Activated gamma-delta T cell (primary cell): ENCODE measurements around the gene MYO1F.
"Not testable (repeated sequence)": the region's sequence is repeated elsewhere in the genome, so short reads cannot be mapped to it uniquely, and the experiment has no call there.

Source experiments
- DNase-seq: peaks from one replicate; lab custom pipeline; 2025; lab: John Stamatoyannopoulos, UW

Gene MYO1F

DNA sequence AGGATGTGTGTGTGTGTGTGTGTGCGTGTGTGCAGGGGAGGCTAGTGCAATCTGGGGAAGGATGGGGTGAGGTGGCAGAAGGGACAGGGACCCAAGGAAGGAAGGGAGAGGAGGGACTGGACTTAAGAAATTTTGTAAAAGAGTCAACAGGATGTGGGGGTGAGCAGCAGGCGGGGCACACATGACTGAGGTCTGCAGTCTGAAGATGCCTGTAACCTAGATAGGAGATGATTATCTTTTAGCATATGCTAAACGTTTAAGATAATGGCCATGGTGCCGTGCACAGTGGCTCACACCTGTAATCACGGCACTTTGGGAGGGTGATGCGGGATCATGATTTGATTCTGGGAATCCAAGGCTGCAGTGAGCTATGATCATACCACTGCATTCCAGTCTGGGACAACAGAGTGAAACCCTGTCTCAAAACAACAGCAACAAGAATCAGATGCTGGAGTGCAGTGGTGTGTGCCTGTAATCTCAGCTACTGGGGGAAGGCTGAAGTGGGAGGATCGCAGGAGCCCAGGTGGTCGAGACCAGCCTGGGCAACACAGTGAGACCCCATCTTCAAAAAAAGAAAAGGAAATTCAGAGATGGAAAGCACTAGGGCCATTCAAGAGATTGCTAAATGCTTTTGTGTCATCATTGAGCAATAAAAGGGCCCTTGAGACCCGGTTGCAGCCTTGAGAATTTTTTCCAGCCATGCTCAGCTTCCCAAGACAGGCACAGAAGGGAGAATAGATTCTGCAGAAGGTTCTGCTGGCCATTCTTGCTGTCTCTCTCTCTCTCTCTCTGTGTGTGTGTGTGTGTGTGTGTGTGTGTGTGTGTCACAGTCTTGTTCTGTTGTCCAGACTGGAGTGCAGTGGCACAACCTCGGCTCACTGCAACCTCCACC is 59.4 kb downstream of the MYO1F start:
- no peak for DNase-seq

DNA sequence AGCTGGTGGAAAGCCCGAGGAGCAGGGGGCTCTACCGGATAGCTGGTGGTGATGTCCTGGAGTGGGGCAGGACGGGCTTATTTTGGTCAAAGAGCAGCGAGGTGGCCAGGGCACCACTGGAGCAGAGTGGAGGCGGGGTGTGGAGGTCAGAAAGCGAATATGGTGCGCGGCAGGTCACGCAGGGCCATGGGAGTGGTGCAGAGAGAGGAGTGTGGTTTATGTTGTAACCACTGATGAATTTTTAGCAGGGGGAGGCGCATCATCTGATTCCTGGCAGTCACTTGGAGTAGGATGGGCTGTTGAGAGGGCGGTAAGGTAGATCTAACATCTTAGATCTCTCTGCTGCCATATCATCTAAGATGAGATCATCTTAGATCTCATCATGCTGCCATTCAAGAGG is 61.9 kb downstream of the MYO1F start:
- no peak for DNase-seq

DNA sequence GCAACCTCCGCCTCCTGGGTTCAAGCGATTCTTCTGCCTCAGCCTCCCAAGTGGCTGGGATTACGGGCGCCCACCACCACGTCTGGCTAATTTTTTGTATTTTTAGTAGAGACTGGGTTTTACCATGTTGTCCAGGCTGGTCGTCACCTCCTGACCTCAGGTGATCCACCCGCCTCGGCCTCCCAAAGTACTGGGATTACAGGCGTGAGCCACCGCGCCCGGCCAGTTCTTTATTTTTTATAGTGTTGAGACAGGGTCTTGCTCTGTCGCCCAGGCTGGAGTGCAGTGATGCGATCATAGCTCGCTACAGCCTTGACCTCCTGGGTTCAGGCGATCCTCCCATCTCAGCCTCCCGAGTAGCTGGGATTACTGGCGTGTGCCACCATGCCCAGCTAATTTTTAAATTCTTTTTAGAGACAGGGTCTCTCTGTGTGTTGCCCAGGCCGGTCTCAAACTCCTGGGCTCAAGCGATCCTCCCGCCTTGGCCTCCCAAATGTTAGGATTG is 62.7 kb downstream of the MYO1F start:
- not testable (repeated sequence) for DNase-seq

DNA sequence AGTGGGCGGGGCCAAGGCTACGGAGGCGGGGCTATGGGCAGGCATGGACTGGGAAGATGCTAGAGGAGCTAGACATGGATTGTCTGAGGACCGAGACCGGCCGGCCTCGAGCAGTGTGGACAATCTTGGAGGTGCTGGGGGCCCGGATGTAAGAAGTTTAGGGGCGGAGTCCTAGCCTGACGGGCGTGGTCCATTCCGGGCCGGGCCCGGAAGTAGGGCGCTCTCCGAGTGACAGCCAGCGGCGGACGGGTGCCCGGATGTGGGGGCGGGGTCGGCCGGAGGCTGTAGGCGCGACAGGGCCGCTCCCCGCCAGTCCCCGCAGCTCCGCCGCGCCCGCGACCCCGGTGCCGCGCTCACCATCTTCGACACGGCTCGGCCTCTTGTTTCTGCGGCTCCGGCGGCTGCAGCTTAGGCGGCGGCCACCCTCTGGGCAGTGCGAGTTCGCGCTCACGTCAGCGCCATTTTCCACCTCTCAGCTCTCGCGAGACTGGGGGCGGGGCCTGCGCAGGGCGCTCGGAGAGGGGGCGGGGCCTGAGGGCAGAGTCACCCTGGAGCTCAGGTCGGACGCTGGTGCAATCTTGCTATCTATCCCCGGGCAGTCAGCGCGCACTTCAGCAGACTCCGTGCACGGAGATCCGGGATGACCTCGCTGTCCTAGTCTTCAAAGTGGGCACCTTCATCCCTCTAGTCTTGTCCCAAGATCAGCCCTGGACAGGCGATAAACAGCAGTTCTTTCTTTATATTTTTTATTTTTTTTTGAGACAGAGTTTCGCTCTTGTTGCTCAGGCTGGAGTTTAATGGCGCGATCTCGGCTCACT is 63.3 kb downstream of the MYO1F start, which contains the start of gene ZNF414:
ZNF414 (minus strand) TSS at position 481 of the 818 bp plus-strand sequence; CDS start at position 360, 121 bp downstream.
- peak; percentile 92 for DNase-seq

DNA sequence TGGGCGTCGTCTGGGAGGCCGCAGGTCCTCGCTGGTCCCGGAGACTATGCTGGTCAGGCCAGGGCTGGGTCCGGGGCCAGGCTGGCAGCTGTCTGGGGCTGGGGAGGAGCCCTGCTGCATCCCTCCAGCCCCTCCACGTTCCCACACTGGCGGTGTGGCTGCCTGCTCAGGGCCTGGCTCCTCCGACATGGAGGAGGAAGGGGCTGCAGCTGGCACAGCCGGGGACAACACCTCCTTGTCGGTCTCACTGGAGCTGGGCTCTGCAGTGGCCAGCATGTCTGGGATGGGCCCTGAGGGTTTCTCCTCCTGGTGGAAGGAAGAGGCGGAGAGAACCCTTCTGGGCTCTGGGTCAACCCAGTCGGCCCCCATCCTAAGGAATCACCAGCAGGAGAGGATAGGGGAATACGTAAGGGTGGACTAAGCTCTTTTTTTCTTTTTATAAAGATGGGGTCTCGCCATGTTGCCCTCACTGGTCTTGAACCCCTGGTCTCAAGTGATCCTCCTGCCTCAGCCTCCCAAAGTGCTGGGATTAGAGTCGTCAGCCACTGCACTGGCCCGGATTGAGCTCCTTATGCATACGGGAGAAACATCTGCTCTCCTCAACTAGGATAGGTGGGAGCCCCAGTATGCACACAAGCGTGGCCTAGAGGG is 64.1 kb downstream of the MYO1F start:
- no peak for DNase-seq

DNA sequence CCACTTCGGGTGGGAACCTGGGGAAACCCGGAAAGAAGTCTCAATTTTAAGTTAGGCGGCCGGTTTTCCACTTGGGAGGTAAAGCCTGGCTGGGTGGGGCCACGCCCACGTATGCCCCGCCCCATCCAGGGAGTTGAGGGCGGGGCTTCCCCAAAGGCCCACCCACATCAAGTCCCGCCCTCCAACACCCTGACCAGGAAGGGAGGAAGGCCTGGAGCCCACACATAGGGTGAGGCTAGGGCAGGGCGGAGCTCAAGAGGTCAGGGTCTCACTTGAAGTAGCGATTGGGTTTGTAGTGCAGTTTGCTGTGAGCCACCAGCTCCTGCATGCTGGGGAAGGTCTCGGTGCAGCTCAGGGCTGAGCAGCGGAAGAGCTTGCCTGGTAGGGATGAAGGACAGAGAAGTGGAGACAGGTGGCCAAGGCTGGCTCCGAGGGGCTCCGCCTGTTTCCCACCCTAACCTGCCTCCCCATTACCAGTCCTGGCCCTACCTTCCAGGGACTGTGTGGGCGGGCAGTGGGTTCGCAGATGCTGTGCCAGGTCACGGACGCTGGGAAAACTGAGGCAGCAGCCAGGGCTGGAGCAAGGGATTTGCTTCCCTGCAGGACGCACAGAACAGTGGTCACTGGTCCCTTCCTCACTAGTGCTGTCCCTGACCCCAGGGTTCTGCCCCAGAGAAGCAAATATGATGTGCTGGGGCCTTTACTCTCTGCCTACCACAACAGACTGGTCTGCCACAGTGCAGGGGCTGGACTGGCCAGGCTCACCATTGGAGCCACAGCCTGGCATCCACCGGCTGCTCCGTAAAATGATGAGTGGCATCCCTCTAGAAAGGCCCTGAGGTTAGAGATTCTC is 64.9 kb downstream of the MYO1F start:
- no peak for DNase-seq

DNA sequence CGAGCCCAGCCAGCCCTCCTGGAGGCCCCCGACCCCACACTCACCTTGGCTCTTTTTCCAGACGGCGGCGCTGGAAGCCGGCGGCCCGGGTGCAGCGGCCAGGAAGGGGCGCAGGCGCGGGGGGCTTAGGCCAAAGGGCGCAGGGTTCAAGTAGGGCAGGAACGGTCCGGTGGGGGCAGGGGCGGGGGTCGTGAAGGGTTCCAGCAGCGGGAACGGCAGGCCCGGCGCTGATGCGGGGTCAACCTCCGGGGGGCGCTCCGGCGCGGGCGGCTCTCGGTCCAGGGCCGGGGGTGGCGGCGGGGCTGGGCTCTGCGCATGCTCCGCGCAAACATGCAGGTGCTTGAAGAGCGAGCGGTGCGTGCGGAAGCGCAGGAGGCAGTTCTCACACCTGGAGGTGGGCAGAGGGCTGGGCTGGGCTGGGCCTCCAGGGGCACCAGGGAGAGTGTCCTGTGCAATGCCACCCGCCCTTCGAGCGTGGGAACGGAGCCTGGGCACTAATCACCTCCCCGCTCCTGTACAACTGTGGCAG is 65.6 kb downstream of the MYO1F start:
- DNase-seq: no peak

DNA sequence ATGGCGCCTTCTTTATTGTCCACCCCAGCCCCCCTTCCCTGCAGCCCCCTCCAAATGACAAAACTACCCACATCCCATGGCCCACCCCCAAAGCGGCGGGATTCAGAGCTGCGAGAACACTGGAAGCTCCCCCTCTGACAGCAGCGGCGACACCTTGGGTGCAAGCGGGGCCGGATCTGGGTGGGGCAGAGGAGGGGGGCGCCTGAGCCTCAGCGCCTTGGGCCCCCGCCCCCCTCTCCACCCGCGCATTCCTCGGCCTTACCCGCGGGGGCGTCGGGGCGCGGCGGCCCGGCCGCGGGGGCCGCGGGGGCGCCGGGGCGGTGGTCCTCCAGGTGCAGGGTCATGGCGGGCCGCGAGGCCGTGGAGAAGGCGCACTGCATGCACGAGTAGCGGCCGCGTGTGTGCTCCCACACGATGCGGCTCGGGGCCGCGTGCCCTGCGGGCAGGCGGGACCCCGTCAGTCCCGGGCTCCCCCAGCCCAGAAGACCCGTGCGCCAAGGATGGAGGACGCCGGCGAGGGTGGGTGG is 66.6 kb downstream of the MYO1F start:
- DNase-seq: no peak

DNA sequence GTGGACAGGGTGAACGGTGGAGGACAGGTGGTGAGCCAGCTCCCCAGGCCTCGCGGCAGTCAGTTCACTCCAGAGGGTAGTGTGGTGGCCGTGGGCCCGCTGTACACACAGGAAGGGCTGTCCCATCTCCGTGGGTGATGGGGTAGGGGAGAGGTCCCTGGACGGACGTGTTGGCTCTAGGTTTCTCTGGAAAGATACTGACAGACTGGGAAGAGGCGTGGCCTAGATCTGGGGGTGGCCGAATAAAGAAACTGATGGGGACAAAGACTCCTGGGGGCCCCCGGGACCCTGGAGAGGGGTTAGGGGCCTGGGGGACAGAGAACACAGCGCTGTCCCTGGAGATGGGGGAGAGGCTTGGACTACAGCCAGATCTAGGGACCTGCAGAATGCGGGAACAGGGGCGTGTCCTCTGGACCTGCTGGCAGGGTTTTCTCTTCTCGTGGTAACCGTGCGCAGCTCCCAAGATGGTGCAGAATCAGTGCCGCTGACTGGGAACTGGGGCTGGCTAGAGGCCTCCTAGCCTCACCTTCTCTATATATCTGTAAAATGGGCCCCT is 70.8 kb downstream of the MYO1F start:
- DNase-seq: no peak

DNA sequence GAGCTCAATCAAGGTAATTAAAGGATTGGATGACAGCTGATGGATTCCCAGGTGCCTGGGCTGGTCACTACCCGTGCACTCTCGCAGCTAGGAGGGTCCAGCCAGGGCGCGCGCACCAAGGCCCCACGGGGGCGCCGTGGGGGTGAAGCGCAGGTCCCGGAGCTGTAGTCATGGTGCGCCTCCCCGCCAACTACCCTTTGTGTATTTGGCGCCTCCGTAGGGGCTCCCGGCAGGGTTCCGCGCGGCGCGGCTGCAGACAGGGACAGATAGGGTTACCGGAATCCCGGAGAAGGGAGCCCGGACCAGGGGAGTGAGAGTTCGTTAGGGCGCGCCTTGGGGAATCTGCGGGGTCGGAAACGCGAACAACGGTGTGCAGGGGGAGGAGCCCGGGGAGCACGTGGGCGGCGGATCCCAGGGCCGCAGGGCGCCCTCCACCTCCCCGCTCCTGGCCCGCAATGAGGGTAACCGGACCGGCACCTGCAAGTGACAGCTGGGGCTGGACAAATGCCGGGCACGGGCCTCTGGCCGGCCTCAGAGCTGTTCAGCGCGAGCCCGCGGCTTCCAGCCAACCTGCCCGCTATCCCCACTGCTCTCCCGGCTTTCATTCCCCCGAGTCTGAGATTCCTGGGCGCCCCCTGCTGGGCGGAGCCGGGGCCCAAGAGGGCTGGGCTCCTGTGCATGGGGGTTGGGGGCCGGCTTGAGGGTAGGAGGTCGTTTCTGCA is 71.4 kb downstream of the MYO1F start:
- DNase-seq: peak; percentile 38

DNA sequence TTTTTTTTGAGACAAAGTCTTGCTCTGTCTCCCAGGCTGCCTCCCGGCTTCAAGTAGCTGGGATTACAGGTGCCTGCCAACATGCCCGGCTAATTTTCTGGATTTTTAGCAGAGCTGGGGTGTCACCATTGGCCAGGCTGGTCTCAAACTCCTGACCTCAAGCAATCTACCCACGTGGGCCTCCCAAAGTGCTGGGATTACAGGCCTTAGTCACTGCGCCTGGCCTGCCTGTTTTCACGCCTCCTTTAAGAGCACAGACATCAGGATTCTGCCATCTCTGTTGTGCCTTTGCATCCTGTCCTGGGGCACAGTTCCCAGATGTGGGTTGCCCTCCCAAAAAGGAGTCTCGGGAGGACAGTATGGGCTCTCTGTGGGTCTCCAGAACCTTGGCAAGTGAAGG is 72.3 kb downstream of the MYO1F start:
- no peak for DNase-seq

DNA sequence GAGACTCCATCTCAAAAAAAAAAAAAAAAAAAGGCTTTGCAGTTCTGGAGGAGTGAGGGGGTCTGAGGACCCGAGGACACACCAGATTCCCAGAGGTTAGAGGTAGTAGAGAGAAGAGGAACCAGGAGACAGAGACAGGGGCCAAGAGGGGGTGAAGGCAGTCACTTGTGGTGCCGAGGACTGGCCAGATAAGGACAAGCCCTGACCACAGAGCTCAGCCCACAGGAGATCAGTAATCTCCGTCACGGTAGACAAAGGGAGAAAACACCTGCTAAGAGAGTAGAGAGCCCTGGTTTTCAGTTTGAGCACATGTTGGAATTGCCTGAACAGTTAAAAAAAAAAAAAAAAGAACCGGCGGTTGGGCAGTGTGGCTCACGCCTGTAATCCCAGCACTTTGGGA is 73.1 kb downstream of the MYO1F start:
- DNase-seq: no peak

DNA sequence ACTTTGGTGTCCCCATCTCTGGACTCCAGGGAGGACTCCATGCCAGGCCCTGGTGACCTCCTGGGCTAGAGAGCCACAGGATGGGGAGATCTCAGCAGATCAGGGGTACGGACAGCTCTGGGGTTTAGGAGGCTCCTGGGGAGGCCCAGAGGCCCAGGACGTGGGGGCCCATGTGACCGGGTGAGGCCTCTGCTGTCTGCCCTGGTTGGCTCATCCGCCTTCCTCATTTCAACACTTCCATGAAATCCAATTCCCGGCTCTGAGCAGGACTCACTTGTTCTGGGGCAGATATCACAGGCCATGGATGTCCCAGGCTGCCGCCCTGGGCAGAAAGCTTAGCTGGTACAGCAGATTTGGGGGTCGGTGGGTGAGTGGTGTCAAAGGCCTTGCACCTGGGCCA is 73.7 kb downstream of the MYO1F start:
- DNase-seq: no peak

DNA sequence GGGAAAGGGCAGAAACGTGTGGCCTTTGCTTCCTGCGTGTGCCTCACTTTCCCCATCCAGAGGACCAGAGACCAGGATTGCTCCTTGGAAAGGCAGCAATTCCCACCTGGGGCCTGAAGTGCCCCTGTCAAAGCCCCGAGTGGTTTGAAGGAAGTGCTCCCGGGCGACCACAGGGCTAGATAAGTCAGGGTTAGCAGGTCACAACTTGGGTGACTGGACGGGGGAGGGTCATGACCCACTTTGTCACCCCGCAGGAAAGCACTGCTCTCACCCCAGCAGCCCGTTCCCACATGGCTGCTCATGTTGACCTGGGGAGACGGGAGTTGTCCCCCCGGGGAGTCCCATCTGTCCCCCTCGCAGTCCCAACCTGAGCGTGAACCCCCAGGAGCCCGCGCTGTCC is 75.3 kb downstream of the MYO1F start:
- DNase-seq: no peak

DNA sequence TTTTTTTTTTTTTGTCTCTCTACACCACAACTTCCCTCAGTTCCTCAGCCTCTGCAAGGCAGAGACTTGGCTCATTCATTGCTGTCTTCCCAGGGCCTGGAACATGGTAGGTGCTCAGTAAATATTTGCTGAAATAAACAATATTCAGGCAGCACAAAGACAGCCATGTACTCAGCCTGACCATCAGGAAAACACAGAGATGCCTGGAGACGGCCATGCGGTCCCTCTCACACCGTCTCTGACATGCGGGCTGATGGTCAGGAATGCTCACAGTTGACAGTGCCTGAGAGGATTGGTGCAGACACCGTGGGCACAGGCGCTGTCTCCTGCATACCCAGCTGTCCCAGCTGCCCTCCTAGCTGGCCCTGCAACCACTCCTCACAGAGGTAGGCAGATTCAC is 75.7 kb downstream of the MYO1F start:
- DNase-seq: no peak

DNA sequence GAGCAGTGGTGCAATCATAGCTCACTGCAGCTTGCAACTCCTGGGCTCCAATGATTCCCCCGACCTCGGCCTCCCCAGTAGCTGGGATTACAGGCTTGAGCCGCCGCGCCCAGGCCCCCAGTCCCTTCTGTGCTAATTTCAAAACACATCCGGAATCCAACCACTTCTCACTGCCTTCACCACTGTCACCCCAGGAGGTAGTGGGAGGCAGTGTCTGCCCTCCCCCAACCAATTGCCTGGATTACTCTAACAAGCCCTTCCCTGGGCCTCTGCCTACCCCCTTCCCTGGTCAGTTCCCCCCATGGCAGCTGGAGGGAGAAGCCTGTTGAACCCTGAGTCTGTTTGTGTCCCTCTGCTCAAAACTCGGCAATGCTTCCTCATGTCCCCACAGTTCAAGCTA is 77.1 kb downstream of the MYO1F start:
- DNase-seq: no peak

DNA sequence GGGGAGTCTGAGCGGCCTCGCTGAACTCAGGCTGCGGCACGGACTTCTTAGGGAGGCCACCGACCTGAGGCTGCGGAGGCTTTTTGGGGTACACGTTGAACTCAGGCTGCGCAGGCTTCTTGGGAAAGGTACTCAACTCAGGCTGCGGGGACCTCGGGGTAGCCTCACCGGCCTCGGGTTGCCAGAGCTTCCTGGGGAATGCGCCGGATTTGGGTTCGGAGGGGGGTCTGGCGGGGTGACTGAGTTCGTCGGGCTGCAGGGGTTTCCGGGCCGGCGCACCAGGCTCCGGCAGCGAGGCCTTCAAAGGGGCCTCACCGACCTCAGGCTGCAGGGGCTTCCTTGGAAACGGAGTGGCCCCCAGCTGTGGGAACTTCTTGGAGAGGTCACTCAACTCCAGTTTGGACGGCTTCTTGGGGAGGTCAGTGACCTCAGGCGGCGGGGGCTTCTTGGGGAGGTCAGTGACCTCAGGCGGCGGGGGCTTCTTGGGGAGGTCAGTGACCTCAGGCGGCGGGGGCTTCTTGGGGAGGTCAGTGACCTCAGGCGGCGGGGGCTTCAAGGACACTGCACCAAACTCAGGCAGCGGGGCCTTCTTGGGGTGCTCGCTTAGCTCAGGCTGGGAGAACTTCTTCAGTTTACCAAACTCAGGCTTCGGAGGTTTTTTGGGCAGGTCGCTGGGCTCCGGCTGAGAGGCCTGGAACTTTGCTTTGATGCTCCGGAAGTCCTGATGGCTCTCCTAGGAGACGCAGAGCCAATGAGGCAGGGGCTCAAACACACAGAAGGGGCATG is 78.0 kb downstream of the MYO1F start:
- DNase-seq: no peak

DNA sequence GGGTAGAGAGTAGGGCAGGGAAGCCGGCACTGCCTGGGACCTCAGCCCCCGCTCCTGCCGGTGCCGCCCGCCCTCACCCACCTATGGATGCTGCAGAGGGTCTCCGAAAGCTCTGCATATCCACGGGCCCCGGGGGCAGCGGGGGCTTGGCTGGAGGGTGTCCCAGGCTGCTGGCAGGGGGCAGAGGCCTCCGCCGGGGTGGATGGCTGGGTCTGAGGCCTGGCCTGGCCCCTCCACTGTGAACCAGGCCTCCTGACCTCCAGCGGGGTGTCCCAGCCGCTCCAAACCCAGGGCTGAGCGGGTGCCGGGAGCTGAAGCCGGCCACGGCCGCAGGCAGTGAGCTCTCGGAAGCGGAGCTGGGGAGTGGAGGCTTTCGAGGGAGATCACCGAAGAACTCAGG is 78.9 kb downstream of the MYO1F start:
- DNase-seq: no peak

DNA sequence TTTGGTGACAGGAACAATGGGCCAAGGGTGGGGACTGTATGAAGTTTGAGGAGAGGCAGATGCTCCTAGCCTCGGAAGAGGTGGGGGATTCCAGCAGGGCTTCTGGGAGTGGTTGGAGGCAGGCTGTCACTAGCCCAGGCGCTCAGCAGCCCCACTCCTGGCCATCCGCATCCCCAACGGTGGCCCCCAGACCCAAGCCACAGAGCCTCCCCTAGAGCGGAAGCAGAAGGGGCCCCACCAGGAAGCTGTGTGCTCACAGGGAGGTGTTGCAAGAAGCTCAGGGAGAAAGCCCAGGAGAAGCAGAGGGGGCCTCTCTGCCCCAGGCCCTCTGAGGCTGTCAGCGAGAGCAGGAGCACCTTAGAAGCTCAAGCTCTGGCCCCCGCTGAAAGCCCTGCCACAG is 83.1 kb downstream of the MYO1F start:
- DNase-seq: no peak
